ENCODE data around the gene SYMPK.

Gene SYMPK

DNA sequence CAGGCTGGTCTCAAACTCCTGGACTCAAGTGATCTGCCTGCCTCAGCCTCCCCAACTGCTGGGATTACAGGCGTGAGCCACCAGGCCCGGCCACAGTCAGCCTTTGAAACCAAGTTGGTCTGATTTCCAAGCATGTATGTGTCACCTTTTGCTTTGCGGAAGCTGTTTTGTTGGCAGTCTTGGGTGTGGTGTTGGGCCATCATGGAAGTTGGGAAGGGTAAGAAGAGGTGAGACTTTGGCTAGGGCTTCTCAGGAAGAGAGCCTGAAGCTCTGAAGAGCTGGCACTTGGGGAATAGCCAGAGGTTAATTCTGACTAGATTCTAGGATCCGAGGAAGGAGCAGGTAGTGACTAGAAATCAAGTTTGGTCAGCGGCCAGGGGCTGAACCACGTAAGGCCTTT, 50.6 kb downstream of the SYMPK start:
- WGBS, 2 donors (ENCODE audit: extremely low coverage in 2 of 2, insufficient read length in 2 of 2, insufficient replicate concordance in 1 of 2), result no CpG with 5 or more reads among the region's 6 CpGs
- H2BK12ac ChIP-seq (ENCODE audit: low read length), result no peak overlapping the region

GRCh38 chr19:45809643-45810159, 53.2 kb downstream of the SYMPK start:
- Histone ChIP-seq H3K27me3 (ENCODE audit: control insufficient read depth in 3 of 3, insufficient read depth in 3 of 3, low read depth in 1 of 3, low read length in 3 of 3) (peaks cover 0 to 3% (median 0%) of the 10 kb centered on the region in 3 experiments), H2BK5ac (ENCODE audit: low read length) (no peak overlapping the region), H3K4me3 (ENCODE audit: low read length in 2 of 2) (no peak overlapping the region), H2BK15ac (ENCODE audit: low read length) (no peak overlapping the region), H3K79me1 (ENCODE audit: low read depth, low read length) (no peaks in the 10 kb centered on the region), H3K4me1 (ENCODE audit: control insufficient read depth in 2 of 2, insufficient read depth in 1 of 2, low read depth in 1 of 2, low read length in 2 of 2) (peaks cover 0 to under 1% of the 10 kb centered on the region in 2 donors), H3K4me2 (ENCODE audit: insufficient read depth, low read length, poor library complexity, severe bottlenecking) (no peak overlapping the region), H4K91ac (ENCODE audit: low read depth, low read length, poor library complexity) (no peak overlapping the region), H2BK120ac (ENCODE audit: low read depth, low read length) (no peak overlapping the region), H2AFZ (ENCODE audit: low read length) (peak overlapping the region; percentile 69), H3K36me3 (replicated peaks in 1 of 2; ENCODE audit: control insufficient read depth in 2 of 2, insufficient read depth in 2 of 2, low read length in 2 of 2) (peaks cover 1 to 3% of the 10 kb centered on the region in 2 donors), H3K9ac (ENCODE audit: low read depth, low read length, poor library complexity) (no peak overlapping the region), H2BK12ac (ENCODE audit: low read length) (no peak overlapping the region), H3K4ac (ENCODE audit: low read length) (no peak overlapping the region), H3K18ac (ENCODE audit: low read length) (no peak overlapping the region), H3K14ac (ENCODE audit: low read length) (no peak overlapping the region), H3K9me3 (replicated peaks in 1 of 2; ENCODE audit: control insufficient read depth in 2 of 2, insufficient read depth in 1 of 2, low read depth in 1 of 2, low read length in 2 of 2) (peaks cover 0 to 4% of the 10 kb centered on the region in 2 donors), H3K23ac (ENCODE audit: low read depth, low read length, poor library complexity) (no peak overlapping the region), H4K8ac (ENCODE audit: low read depth, low read length) (no peak overlapping the region), H2AK5ac (ENCODE audit: low read depth, low read length) (no peak overlapping the region), H3K27ac (replicated peaks; ENCODE audit: low read length) (no peak overlapping the region)
- DNase-seq (ENCODE audit: low spot score), result no peak
- no CpG with 5 or more reads among the region's 7 CpGs for WGBS, 2 donors (ENCODE audit: extremely low coverage in 2 of 2, insufficient read length in 2 of 2, insufficient replicate concordance in 1 of 2)

More for the DNA sequence above, 50.6 kb downstream of the SYMPK start:
- no peak overlapping the region for H4K91ac ChIP-seq (ENCODE audit: low read depth, low read length, poor library complexity)
- peaks cover 0 to 8% (median 0%) of the 10 kb centered on the region in 3 experiments for H3K27me3 ChIP-seq (ENCODE audit: control insufficient read depth in 3 of 3, insufficient read depth in 3 of 3, low read depth in 1 of 3, low read length in 3 of 3)
- peaks cover 10 to 15% of the 10 kb centered on the region in 2 donors for H3K4me1 ChIP-seq (ENCODE audit: control insufficient read depth in 2 of 2, insufficient read depth in 1 of 2, low read depth in 1 of 2, low read length in 2 of 2)
- H3K9me3 ChIP-seq (replicated peaks in 1 of 2; ENCODE audit: control insufficient read depth in 2 of 2, insufficient read depth in 1 of 2, low read depth in 1 of 2, low read length in 2 of 2), result no peaks in the 10 kb centered on the region
- H2BK120ac ChIP-seq (ENCODE audit: low read depth, low read length), result no peak overlapping the region
- no peak overlapping the region for H3K27ac ChIP-seq (replicated peaks; ENCODE audit: low read length)
- no peak overlapping the region for H2BK15ac ChIP-seq (ENCODE audit: low read length)
- no peak overlapping the region for H3K23ac ChIP-seq (ENCODE audit: low read depth, low read length, poor library complexity)
- H3K4me3 ChIP-seq (ENCODE audit: low read length in 2 of 2), result no peak overlapping the region
- H2AK5ac ChIP-seq (ENCODE audit: low read depth, low read length), result no peak overlapping the region
- H2BK5ac ChIP-seq (ENCODE audit: low read length), result no peak overlapping the region
- no peak overlapping the region for H3K9ac ChIP-seq (ENCODE audit: low read depth, low read length, poor library complexity)
- DNase-seq (ENCODE audit: low spot score), result no peak
- no peak overlapping the region for H3K14ac ChIP-seq (ENCODE audit: low read length)
- H4K8ac ChIP-seq (ENCODE audit: low read depth, low read length), result no peak overlapping the region
- no peak overlapping the region for H3K18ac ChIP-seq (ENCODE audit: low read length)
- H2AFZ ChIP-seq (ENCODE audit: low read length), result no peak overlapping the region
- no peak overlapping the region for H3K4me2 ChIP-seq (ENCODE audit: insufficient read depth, low read length, poor library complexity, severe bottlenecking)
- H3K4ac ChIP-seq (ENCODE audit: low read length), result no peak overlapping the region
- H3K79me1 ChIP-seq (ENCODE audit: low read depth, low read length), result no peaks in the 10 kb centered on the region
- peaks cover 1 to 5% of the 10 kb centered on the region in 2 donors for H3K36me3 ChIP-seq (replicated peaks in 1 of 2; ENCODE audit: control insufficient read depth in 2 of 2, insufficient read depth in 2 of 2, low read length in 2 of 2)

DNA sequence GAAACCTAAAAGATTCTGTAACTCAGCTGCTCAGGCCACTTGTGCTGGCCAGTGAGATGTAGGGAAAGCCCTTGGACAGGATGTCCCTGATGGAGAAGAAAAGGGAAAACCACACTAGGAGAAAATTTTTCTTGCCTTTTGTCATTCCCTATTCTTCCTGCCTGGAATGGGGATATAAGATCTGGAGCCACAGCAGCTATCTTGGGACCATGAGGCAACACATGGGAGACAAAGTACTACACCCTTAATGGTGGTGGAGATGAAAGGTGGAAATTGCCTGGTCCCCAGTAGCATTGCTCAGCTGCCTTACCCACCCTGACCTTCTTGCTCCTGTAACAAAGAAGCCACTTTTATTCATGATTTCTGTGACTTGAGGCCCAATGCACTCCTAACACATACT, 57.2 kb downstream of the SYMPK start:
- H3K4me3 ChIP-seq (ENCODE audit: low read length in 2 of 2), result no peak overlapping the region
- H2AFZ ChIP-seq (ENCODE audit: low read length), result no peak overlapping the region
- H2BK120ac ChIP-seq (ENCODE audit: low read depth, low read length), result no peak overlapping the region
- H3K4me1 ChIP-seq (ENCODE audit: control insufficient read depth in 2 of 2, insufficient read depth in 1 of 2, low read depth in 1 of 2, low read length in 2 of 2), result peaks cover 0 to 3% of the 10 kb centered on the region in 2 donors
- H3K27ac ChIP-seq (replicated peaks; ENCODE audit: low read length), result no peak overlapping the region
- peaks cover 0 to 3% (median 0%) of the 10 kb centered on the region in 3 experiments for H3K27me3 ChIP-seq (ENCODE audit: control insufficient read depth in 3 of 3, insufficient read depth in 3 of 3, low read depth in 1 of 3, low read length in 3 of 3)
- H2BK12ac ChIP-seq (ENCODE audit: low read length), result no peak overlapping the region
- peaks cover 0 to 4% of the 10 kb centered on the region in 2 donors for H3K9me3 ChIP-seq (replicated peaks in 1 of 2; ENCODE audit: control insufficient read depth in 2 of 2, insufficient read depth in 1 of 2, low read depth in 1 of 2, low read length in 2 of 2)
- H2AK5ac ChIP-seq (ENCODE audit: low read depth, low read length), result no peak overlapping the region
- H2BK15ac ChIP-seq (ENCODE audit: low read length), result no peak overlapping the region
- no peak overlapping the region for H3K4me2 ChIP-seq (ENCODE audit: insufficient read depth, low read length, poor library complexity, severe bottlenecking)
- no peak overlapping the region for H3K23ac ChIP-seq (ENCODE audit: low read depth, low read length, poor library complexity)
- H3K18ac ChIP-seq (ENCODE audit: low read length), result no peak overlapping the region
- no peak overlapping the region for H2BK5ac ChIP-seq (ENCODE audit: low read length)
- DNase-seq (ENCODE audit: low spot score), result no peak
- H3K14ac ChIP-seq (ENCODE audit: low read length), result no peak overlapping the region
- no peak overlapping the region for H4K8ac ChIP-seq (ENCODE audit: low read depth, low read length)
- H4K91ac ChIP-seq (ENCODE audit: low read depth, low read length, poor library complexity), result no peak overlapping the region
- H3K36me3 ChIP-seq (replicated peaks in 1 of 2; ENCODE audit: control insufficient read depth in 2 of 2, insufficient read depth in 2 of 2, low read length in 2 of 2), result no peaks in the 10 kb centered on the region
- no peaks in the 10 kb centered on the region for H3K79me1 ChIP-seq (ENCODE audit: low read depth, low read length)
- H3K9ac ChIP-seq (ENCODE audit: low read depth, low read length, poor library complexity), result no peak overlapping the region
- no peak overlapping the region for H3K4ac ChIP-seq (ENCODE audit: low read length)

- no peaks in the 10 kb centered on the region for H3K79me1 ChIP-seq (ENCODE audit: low read depth, low read length)
- H3K23ac ChIP-seq (ENCODE audit: low read depth, low read length, poor library complexity), result no peak overlapping the region
- no peak overlapping the region for H3K9ac ChIP-seq (ENCODE audit: low read depth, low read length, poor library complexity)
- peaks cover 0 to 3% of the 10 kb centered on the region in 2 donors for H3K4me1 ChIP-seq (ENCODE audit: control insufficient read depth in 2 of 2, insufficient read depth in 1 of 2, low read depth in 1 of 2, low read length in 2 of 2)
- no peak overlapping the region for H2BK5ac ChIP-seq (ENCODE audit: low read length)
- no peaks in the 10 kb centered on the region for H3K36me3 ChIP-seq (replicated peaks in 1 of 2; ENCODE audit: control insufficient read depth in 2 of 2, insufficient read depth in 2 of 2, low read length in 2 of 2)
- no peak overlapping the region for H3K4me2 ChIP-seq (ENCODE audit: insufficient read depth, low read length, poor library complexity, severe bottlenecking)
- H2AFZ ChIP-seq (ENCODE audit: low read length), result no peak overlapping the region
- no peak overlapping the region for H3K4me3 ChIP-seq (ENCODE audit: low read length in 2 of 2)
- no peak for DNase-seq (ENCODE audit: low spot score)
- H3K9me3 ChIP-seq (replicated peaks in 1 of 2; ENCODE audit: control insufficient read depth in 2 of 2, insufficient read depth in 1 of 2, low read depth in 1 of 2, low read length in 2 of 2), result peaks cover 0 to 4% of the 10 kb centered on the region in 2 donors
- no peak overlapping the region for H2BK15ac ChIP-seq (ENCODE audit: low read length)
- H3K4ac ChIP-seq (ENCODE audit: low read length), result no peak overlapping the region
- no peak overlapping the region for H4K8ac ChIP-seq (ENCODE audit: low read depth, low read length)
- no peak overlapping the region for H3K14ac ChIP-seq (ENCODE audit: low read length)
- peak overlapping the region; percentile 83 for H2AK5ac ChIP-seq (ENCODE audit: low read depth, low read length)
- WGBS, 2 donors (ENCODE audit: extremely low coverage in 2 of 2, insufficient read length in 2 of 2, insufficient replicate concordance in 1 of 2), result no CpG with 5 or more reads among the region's 8 CpGs
- peaks cover 0 to 3% (median 0%) of the 10 kb centered on the region in 3 experiments for H3K27me3 ChIP-seq (ENCODE audit: control insufficient read depth in 3 of 3, insufficient read depth in 3 of 3, low read depth in 1 of 3, low read length in 3 of 3)
- H2BK12ac ChIP-seq (ENCODE audit: low read length), result no peak overlapping the region
- H3K18ac ChIP-seq (ENCODE audit: low read length), result no peak overlapping the region
- H3K27ac ChIP-seq (replicated peaks; ENCODE audit: low read length), result no peak overlapping the region
- H2BK120ac ChIP-seq (ENCODE audit: low read depth, low read length), result no peak overlapping the region
- no peak overlapping the region for H4K91ac ChIP-seq (ENCODE audit: low read depth, low read length, poor library complexity)
These were observed 58.1 kb downstream of the SYMPK start for GRCh38 chr19:45804959-45805230.
